ENCODE measurements around the gene BRSK2. TPM values are rescaled to one million over a fixed set of nuclear protein-coding genes. Genes with fewer than 3 reads are reported as not detected.
A peak's percentile ranks its signal among the peaks of the same experiment; 100 is the strongest.

The BRSK2 gene
- polyA plus RNA-seq, 1 of the 3 experiments (the other 2 are of a cell fraction): 0.64 TPM

GRCh38 chr11:1437500-1437899 is 47.8 kb downstream of the BRSK2 start:
- peak; percentile 81 for DNase-seq
- Histone ChIP-seq H3K4me2 (no peak overlapping the region), H3F3A (replicated peaks; ENCODE audit: insufficient read depth) (no peaks in the 10 kb centered on the region), H3K4me3 (ENCODE audit: low read depth in 2 of 2, low read length in 1 of 2) (no peak overlapping the region), H3K9me3 (no peaks in the 10 kb centered on the region), H3K36me3 (replicated peaks in 1 of 2; ENCODE audit: control insufficient read depth in 1 of 2, insufficient read depth in 2 of 2, low read length in 1 of 2) (no peaks in the 10 kb centered on the region), H2AFZ (ENCODE audit: low read depth) (no peak overlapping the region), H3K9ac (no peak overlapping the region), H3K27me3 (ENCODE audit: insufficient read depth) (no peaks in the 10 kb centered on the region), H3K4me1 (ENCODE audit: control insufficient read depth in 1 of 2, insufficient read depth in 2 of 2, low read depth in 1 of 2, low read length in 1 of 2) (peaks cover 0 to 30% of the 10 kb centered on the region in 2 experiments; a peak in 1 of 4 replicates), H3K79me2 (ENCODE audit: insufficient read depth) (no peaks in the 10 kb centered on the region), H3K9me2 (no peaks in the 10 kb centered on the region), H3K27ac (ENCODE audit: low read depth in 2 of 2, low read length in 1 of 2) (peak overlapping the region in 1 of 2 experiments; percentile 69; a peak in 1 of 4 replicates), H4K20me1 (ENCODE audit: insufficient read depth) (no peaks in the 10 kb centered on the region)
- 0 out of 2 replicates have a peak, but pooled peaks have one; percentile 19 for TF ChIP-seq FOXJ3 (CRISPR knock-in tag; IDR thresholded peaks at IDR 0.05)
- peak; percentile 78 for TF ChIP-seq GATA2 (CRISPR knock-in tag; IDR thresholded peaks at IDR 0.05)
- no peak for TF ChIP-seq RAD21 (IDR thresholded peaks at IDR 0.05; ENCODE audit: low read length)
- 66% methylated on average over 5 of the region's 6 CpGs for WGBS (ENCODE audit: low lambda C conversion rate)
- ChIA-PET POLR2A (interaction anchor here (0.8 kb wide), 1 partner anchor 47 kb away, joined by 3 read pairs; no protein-coding TSS in a partner anchor), CTCF (interaction anchor here (1.1 kb wide), 2 partner anchors 109 to 144 kb away, joined by 3 read pairs; no protein-coding TSS in a partner anchor)

GRCh38 chr11:1438261-1438966 is 48.7 kb downstream of the BRSK2 start:
- ChIA-PET CTCF (interaction anchor here (0.7 to 1.1 kb wide), 3 partner anchors 14 to 108 kb away, joined by 3 to 5 read pairs (median 3); no protein-coding TSS in a partner anchor), POLR2A (interaction anchor here (1.1 kb wide), 1 partner anchor 65 kb away, joined by 3 read pairs; no protein-coding TSS in a partner anchor)
- Histone ChIP-seq H3K79me2 (ENCODE audit: insufficient read depth) (no peaks in the 10 kb centered on the region), H3K27me3 (ENCODE audit: insufficient read depth) (no peaks in the 10 kb centered on the region), H3K9me3 (no peaks in the 10 kb centered on the region), H3K27ac (ENCODE audit: low read depth in 2 of 2, low read length in 1 of 2) (peak overlapping the region in 1 of 2 experiments; percentile 69; a peak in 2 of 4 replicates), H3F3A (replicated peaks; ENCODE audit: insufficient read depth) (no peaks in the 10 kb centered on the region), H3K4me1 (ENCODE audit: control insufficient read depth in 1 of 2, insufficient read depth in 2 of 2, low read depth in 1 of 2, low read length in 1 of 2) (peaks cover 0 to 30% of the 10 kb centered on the region in 2 experiments; a peak in 1 of 4 replicates), H3K4me2 (no peak overlapping the region), H3K9ac (no peak overlapping the region), H3K9me2 (no peaks in the 10 kb centered on the region), H2AFZ (ENCODE audit: low read depth) (no peak overlapping the region), H4K20me1 (ENCODE audit: insufficient read depth) (no peaks in the 10 kb centered on the region), H3K4me3 (ENCODE audit: low read depth in 2 of 2, low read length in 1 of 2) (no peak overlapping the region), H3K36me3 (replicated peaks in 1 of 2; ENCODE audit: control insufficient read depth in 1 of 2, insufficient read depth in 2 of 2, low read length in 1 of 2) (no peaks in the 10 kb centered on the region)
- DNase-seq: peak; percentile 79
- TF ChIP-seq RFX5 (IDR thresholded peaks at IDR 0.05; ENCODE audit: low read length) (no peak), ELF1 (IDR thresholded peaks at IDR 0.05) (no peak), GATA2 (CRISPR knock-in tag; IDR thresholded peaks at IDR 0.05) (no peak), SMC3 (IDR thresholded peaks at IDR 0.05; ENCODE audit: low read depth, low read length) (no peak), FOXM1 (IDR thresholded peaks at IDR 0.05; ENCODE audit: low read depth) (no peak)
- TF ChIP-seq, protein P1, sequence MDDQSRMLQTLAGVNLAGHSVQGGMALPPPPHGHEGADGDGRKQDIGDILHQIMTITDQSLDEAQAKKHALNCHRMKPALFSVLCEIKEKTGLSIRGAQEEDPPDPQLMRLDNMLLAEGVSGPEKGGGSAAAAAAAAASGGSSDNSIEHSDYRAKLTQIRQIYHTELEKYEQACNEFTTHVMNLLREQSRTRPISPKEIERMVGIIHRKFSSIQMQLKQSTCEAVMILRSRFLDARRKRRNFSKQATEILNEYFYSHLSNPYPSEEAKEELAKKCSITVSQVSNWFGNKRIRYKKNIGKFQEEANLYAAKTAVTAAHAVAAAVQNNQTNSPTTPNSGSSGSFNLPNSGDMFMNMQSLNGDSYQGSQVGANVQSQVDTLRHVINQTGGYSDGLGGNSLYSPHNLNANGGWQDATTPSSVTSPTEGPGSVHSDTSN (IDR thresholded peaks at IDR 0.05): no peak
- TF ChIP-seq, protein P2, sequence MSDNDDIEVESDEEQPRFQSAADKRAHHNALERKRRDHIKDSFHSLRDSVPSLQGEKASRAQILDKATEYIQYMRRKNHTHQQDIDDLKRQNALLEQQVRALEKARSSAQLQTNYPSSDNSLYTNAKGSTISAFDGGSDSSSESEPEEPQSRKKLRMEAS (IDR thresholded peaks at IDR 0.05; ENCODE audit: low read depth): no peak
- WGBS (ENCODE audit: low lambda C conversion rate): 78% methylated on average over 10 of the region's 19 CpGs
